Esophagus squamous epithelium (tissue), 5 donors: ENCODE results near the gene MRPL37. TPM values are rescaled to one million over a fixed set of nuclear protein-coding genes. Genes with fewer than 3 reads are reported as not detected.
"Not testable (repeated sequence)": the region's sequence is repeated elsewhere in the genome, so short reads cannot be mapped to it uniquely, and the experiment has no call there.

Source experiments
- DNase-seq: peaks from one replicate; lab custom pipeline; 2025; lab: John Stamatoyannopoulos, UW
- H3K27ac ChIP-seq, 4 donors: fragments of 200-600 bp; sonication (generic); one replicate each; pipeline ENCODE4 v1.5.1; 2016 to 2019; ENCODE audit warnings: mild to moderate bottlenecking in 1 of 4
- H3K27me3 ChIP-seq, 4 donors: fragments of 200-600 bp; sonication (generic); 1 replicate in 3 of 4; 2 replicates in 1 of 4; pipeline versions ENCODE4 v1.5.1 to v1.6.0; 2017 to 2021; ENCODE audit warnings: antibody characterized with exemption in 1 of 4
- H3K36me3 ChIP-seq, 3 donors: fragments of 200-600 bp; sonication (generic); one replicate each; pipeline ENCODE4 v1.5.1; 2016 to 2019
- H3K4me1 ChIP-seq, 3 donors: fragments of 200-600 bp; sonication (generic); one replicate each; pipeline ENCODE4 v1.5.1; 2017 to 2019
- H3K4me3 ChIP-seq, 4 donors: fragments of 200-600 bp; sonication (generic); 1 replicate in 3 of 4; 2 replicates in 1 of 4; pipeline ENCODE4 v1.5.1; 2016 to 2019; ENCODE audit warnings: mild to moderate bottlenecking in 2 of 4, moderate library complexity in 1 of 4
- H3K9me3 ChIP-seq, 3 donors: fragments of 200-600 bp; sonication (generic); one replicate each; pipeline ENCODE4 v1.5.1; 2016 to 2019
- POLR2A ChIP-seq, 4 donors: fragments of 450-650 bp; IDR thresholded peaks; one replicate each; pipeline ENCODE4 v1.6.1; 2017; ENCODE audit warnings: antibody characterized with exemption in 4 of 4, mild to moderate bottlenecking in 4 of 4, moderate library complexity in 3 of 4
- WGBS, 2 donors: methylation state at CpG; one replicate each; pipeline ENCODE4 v1.1.5; 2018; 5-methylcytosine and 5-hydroxymethylcytosine counted together
- intact Hi-C: fragments of 100-400 bp; cut with DNase I; formaldehyde crosslinking; loops from one replicate; pipeline ENCODE4 v1.15.0; 2022
- total RNA-seq, 4 donors: library from RNA; depleted of rRNA; stranded (reverse); fragments of >200 nt; gene quantifications; one replicate each; pipeline ENCODE4 v1.1.0, GENCODE V29; 2016
- TF ChIP-seq, protein P1 (sequence below), 6 experiments: fragments of 450-650 bp in 4 of 6; fragments of 200-600 bp in 2 of 6; sonication (generic) in 2 of 6; IDR thresholded peaks; one replicate each; pipeline ENCODE4 v1.5.1; 2016 to 2019; ENCODE audit warnings: antibody characterized with exemption in 6 of 6, mild to moderate bottlenecking in 4 of 6, moderate library complexity in 4 of 6
- donor health status: DM: yes; HTN: yes; CAD: no.

MRPL37 gene
- total RNA-seq, 4 donors from 2014 or later, result 63.1 to 101 (median 79.3) TPM

DNA sequence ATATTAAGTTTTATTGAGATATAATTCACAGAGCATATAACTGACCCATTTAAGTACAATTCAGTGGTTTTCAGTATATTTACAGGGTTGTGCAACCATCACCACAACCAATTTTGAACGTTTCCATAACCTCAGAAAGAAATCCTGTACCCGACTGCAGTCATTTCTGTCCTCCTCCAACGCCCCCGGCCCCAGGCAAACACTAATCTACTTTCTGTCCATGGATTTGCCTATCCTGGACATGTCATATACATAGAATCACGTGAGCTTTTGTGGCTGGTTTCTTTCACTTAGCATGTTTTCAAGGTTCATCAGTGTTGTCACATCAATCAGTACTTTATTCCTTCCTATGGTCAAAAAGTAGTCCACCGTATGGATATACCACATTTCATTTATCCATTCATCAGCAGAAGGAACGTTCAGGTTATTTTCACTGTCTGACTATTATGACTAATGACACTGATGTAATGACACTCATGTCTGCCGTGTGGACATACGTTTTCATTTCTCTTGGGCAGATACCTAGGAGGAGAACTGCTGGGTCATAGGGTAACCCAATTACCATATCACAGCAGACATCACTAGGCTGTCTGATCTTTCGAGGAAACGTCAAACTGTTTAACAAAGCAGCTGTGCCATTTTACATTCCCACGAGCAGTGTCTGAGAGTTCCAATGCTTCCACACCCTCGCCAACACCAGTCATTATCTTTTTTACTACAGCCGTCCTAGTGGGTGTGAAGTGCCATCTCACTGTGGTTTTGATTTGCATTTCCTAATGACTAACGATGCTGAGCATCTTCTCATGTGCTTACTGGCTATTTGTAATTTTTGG is 30.8 kb downstream of the MRPL37 start:
- Histone ChIP-seq H3K9me3 (no peaks in the 10 kb centered on the region), H3K4me3 (no peak overlapping the region), H3K27ac (no peak overlapping the region), H3K27me3 (no peaks in the 10 kb centered on the region), H3K36me3 (peaks cover 0 to 67% (median 3%) of the 10 kb centered on the region in 3 donors), H3K4me1 (peaks cover 5 to 31% (median 8%) of the 10 kb centered on the region in 3 donors)
- intact Hi-C loops, result no loop called here
- 64 to 67% methylated on average over 15 of the region's 15 CpGs for WGBS, 2 donors
- no peak for TF ChIP-seq POLR2A (IDR thresholded peaks at IDR 0.05)
- TF ChIP-seq, protein P1, sequence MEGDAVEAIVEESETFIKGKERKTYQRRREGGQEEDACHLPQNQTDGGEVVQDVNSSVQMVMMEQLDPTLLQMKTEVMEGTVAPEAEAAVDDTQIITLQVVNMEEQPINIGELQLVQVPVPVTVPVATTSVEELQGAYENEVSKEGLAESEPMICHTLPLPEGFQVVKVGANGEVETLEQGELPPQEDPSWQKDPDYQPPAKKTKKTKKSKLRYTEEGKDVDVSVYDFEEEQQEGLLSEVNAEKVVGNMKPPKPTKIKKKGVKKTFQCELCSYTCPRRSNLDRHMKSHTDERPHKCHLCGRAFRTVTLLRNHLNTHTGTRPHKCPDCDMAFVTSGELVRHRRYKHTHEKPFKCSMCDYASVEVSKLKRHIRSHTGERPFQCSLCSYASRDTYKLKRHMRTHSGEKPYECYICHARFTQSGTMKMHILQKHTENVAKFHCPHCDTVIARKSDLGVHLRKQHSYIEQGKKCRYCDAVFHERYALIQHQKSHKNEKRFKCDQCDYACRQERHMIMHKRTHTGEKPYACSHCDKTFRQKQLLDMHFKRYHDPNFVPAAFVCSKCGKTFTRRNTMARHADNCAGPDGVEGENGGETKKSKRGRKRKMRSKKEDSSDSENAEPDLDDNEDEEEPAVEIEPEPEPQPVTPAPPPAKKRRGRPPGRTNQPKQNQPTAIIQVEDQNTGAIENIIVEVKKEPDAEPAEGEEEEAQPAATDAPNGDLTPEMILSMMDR (IDR thresholded peaks at IDR 0.05), result no peak
- DNase-seq, result no peak

DNA sequence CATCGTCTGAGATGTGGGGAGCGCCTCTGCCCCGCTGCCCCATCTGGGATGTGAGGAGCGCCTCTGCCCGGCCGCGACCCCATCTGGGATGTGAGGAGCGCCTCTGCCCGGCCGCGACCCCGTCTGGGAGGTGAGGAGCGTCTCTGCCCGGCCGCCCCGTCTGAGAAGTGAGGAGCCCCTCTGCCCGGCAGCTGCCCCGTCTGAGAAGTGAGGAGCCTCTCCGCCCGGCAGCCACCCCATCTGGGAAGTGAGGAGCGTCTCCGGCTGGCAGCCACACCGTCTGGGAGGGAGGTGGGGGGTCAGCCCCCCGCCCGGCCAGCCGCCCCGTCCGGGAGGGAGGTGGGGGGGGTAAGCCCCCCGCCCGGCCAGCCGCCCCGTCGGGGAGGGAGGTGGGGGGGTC is 33.2 kb downstream of the MRPL37 start:
- H3K27ac ChIP-seq, intact Hi-C loops, H3K4me3 ChIP-seq, H3K9me3 ChIP-seq, DNase-seq, H3K27me3 ChIP-seq: not testable (repeated sequence)
- no CpG with 5 or more reads among the region's 33 CpGs for WGBS, 2 donors
- Histone ChIP-seq H3K36me3 (peaks cover 5 to 74% (median 5%) of the 10 kb centered on the region in 3 donors), H3K4me1 (peaks cover 0 to 19% (median 4%) of the 10 kb centered on the region in 3 donors)

DNA sequence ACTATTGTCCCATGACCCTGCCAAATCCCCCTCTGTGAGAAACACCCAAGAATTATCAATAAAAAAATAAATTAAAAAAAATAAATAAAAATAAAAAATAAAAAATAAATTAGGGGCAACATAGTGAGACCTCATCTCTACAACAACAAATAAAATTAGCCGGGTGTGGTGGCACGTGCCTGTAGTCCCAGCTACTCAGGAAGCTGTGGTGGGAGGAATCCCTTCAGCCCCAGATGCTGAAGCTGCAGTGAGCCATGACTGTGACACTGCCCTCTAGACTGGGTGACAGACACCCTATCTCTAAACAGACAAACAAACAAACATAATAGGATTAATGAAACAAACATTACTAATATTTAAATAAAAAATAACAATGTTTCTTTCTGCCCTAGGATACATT is 34.3 kb downstream of the MRPL37 start:
- intact Hi-C loops, result no loop called here
- no peak for DNase-seq
- Histone ChIP-seq H3K9me3 (no peaks in the 10 kb centered on the region), H3K36me3 (peaks cover 5 to 76% (median 7%) of the 10 kb centered on the region in 3 donors), H3K27ac (no peak overlapping the region), H3K4me1 (peaks cover 0 to 8% (median under 1%) of the 10 kb centered on the region in 3 donors), H3K4me3 (no peak overlapping the region), H3K27me3 (no peaks in the 10 kb centered on the region)
- WGBS, 2 donors, result 60 to 83% methylated on average over 2 of the region's 2 CpGs
- TF ChIP-seq, protein P1 (IDR thresholded peaks at IDR 0.05), result no peak
- TF ChIP-seq POLR2A (IDR thresholded peaks at IDR 0.05), result no peak

DNA sequence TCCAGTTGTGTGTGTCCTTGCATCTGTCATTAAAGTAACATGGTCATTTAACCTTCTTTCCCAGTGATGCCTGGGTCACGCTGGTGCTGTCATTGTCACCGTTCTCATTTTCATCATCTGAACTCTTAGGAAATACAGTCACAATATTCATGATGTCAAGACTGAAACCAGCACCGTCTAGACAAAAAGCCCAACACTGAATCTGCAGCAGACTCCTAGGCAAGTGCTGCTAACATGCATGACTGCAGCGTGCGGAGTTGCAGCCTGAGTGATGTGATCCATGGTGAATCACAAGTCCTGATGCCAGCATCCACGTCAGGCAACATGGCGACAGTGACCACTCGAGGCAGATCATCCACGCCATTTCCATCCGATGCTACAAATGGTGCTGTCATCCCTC is 37.6 kb downstream of the MRPL37 start:
- 87 to 91% methylated on average over 7 to 8 of the region's 10 CpGs for WGBS, 2 donors
- H3K27me3 ChIP-seq, result no peaks in the 10 kb centered on the region
- no peak for DNase-seq
- intact Hi-C loops, result no loop called here
- H3K4me1 ChIP-seq, result no peaks in the 10 kb centered on the region
- no peak overlapping the region for H3K27ac ChIP-seq
- TF ChIP-seq, protein P1 (IDR thresholded peaks at IDR 0.05), result no peak
- no peak for TF ChIP-seq POLR2A (IDR thresholded peaks at IDR 0.05)
- H3K36me3 ChIP-seq, result peaks cover 7 to 90% (median 13%) of the 10 kb centered on the region in 3 donors
- no peak overlapping the region for H3K4me3 ChIP-seq
- no peaks in the 10 kb centered on the region for H3K9me3 ChIP-seq

DNA sequence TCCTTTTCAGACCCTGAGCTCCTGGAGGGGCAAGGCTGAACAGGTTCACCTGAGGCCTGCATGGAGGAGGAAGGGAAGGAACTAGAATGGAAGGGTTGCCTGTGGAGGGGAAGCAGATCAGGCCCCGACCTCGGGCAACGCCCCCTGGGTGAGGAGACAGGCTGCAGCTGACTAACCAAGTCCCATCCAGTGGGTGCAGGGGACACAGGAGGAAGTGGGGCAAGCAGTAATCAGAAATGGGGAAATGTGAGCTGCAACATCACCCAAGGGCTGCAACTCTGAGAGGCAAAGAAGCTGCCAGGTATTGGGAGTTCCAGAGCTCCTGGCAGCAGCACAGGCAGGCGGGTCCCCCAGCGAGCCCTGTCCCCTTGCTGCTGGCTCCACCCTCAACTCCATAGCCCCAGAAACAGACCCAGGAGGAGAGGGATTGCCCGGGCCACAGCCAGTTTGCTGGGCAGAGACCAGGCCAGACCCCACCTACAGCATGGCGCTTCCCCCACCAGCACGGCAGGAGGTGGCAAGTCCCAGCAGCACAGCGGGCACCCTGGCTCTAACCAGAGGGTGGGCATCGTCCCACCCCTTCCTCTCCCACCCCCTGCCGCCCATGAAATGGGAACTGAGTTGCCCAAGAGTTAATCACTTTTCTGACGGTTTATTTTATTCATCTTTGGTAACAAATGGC is 38.5 kb downstream of the MRPL37 start:
- H3K36me3 ChIP-seq, result peaks cover 7 to 90% (median 13%) of the 10 kb centered on the region in 3 donors
- H3K4me1 ChIP-seq, result no peaks in the 10 kb centered on the region
- no peak overlapping the region for H3K27ac ChIP-seq
- no peaks in the 10 kb centered on the region for H3K9me3 ChIP-seq
- no peaks in the 10 kb centered on the region for H3K27me3 ChIP-seq
- TF ChIP-seq, protein P1 (IDR thresholded peaks at IDR 0.05), result no peak
- TF ChIP-seq POLR2A (IDR thresholded peaks at IDR 0.05), result no peak
- intact Hi-C loops, result no loop called here
- 71 to 74% methylated on average over 6 to 7 of the region's 12 CpGs for WGBS, 2 donors
- no peak overlapping the region for H3K4me3 ChIP-seq
- DNase-seq, result no peak
